ENCODE data around the gene PPIB. TPM values are rescaled to one million over a fixed set of nuclear protein-coding genes. Genes with fewer than 3 reads are reported as not detected.

The PPIB gene
- total and polyA plus RNA-seq, 2 experiments from 2014 or later = 398 to 870 TPM

DNA sequence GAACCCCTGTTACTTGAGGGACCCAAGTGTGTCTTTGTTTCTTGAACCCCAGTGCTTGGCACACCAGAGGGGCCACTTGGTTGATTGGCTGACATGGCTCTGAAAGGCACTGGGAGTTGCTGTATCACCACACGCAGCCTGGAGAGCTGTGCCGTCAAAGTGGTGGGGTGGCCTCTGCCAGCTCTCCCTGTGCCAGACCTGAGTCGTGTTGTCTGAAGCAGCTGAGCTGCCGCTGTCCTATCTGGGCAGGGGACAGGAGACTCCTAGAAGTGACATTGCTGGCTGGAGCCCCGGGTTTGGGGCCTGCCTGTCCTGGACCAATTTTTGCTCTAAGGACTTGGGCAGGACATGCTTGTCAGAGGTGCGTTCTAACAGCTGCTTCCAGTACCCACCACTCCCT, 16.8 kb downstream of the PPIB start (continued):
- no peak for TF ChIP-seq ZNF114 (CRISPR knock-in tag; IDR thresholded peaks at IDR 0.05)
- TF ChIP-seq ZNF462 (CRISPR knock-in tag; IDR thresholded peaks at IDR 0.05) = no peak
- no peak for TF ChIP-seq STAT1 (IDR thresholded peaks at IDR 0.05; ENCODE audit: unreplicated experiment)
- no peak for TF ChIP-seq ZNF331 (CRISPR knock-in tag; IDR thresholded peaks at IDR 0.05; ENCODE audit: low read depth)

DNA sequence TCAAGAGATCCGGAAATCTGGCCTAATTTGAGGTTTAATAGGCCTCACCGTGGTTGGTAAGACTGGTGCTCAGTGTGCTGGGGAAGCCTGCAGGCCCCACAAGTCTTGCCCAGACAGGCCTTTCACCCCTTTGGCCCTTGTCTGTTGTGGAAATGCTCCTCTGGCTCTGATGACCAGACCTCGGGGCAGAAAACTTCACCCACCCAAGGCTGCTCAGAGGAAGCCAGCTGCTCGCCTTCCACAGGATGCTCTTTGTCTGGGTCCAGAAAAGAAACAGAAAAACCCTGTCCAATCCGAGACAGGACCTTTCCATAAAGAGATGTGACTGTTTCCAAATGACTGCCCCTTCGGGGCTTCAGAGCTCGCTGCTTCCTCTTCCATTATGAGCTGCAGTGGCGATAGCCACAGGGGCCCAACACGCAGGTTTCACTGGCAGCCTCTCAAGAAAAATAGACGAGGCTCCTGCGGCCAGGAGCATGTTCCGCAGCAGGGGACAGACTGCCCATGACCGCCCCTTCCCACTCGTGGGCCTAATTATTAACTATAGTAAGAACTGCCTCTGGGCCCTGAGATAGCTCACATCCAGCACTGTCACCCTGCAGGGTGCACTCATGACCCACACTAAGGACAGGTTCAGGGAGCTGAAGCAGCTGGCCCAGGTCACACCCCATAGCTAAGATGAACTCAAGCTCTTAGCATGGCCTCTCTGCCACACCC, 18.1 kb downstream of the PPIB start:
- Histone ChIP-seq H3K4me1 (ENCODE audit: insufficient read depth) (no peaks in the 10 kb centered on the region), H4K20me1 (replicated peaks; ENCODE audit: insufficient read depth) (no peaks in the 10 kb centered on the region), H3K27ac (ENCODE audit: low read depth) (no peak overlapping the region), H3K4me3 (no peak overlapping the region), H2AFZ (no peak overlapping the region), H3F3A (replicated peaks; ENCODE audit: low read depth) (no peaks in the 10 kb centered on the region), H3K4me2 (no peak overlapping the region), H3K36me3 (ENCODE audit: insufficient read depth) (no peaks in the 10 kb centered on the region), H3K27me3 (ENCODE audit: insufficient read depth) (no peaks in the 10 kb centered on the region), H3K79me2 (replicated peaks; ENCODE audit: insufficient read depth) (no peaks in the 10 kb centered on the region), H3K9me2 (ENCODE audit: insufficient read depth) (no peaks in the 10 kb centered on the region)
- no peak overlapping the region for H3K4me3 Mint-ChIP-seq
- H3K4me1 Mint-ChIP-seq = peaks cover 4% of the 10 kb centered on the region
- ATAC-seq = no peak
- DNase-seq (ENCODE audit: low spot score) = no peak
- H3K9me3 Mint-ChIP-seq = no peaks in the 10 kb centered on the region; the same call in 2 of the 3 replicates
- no peaks in the 10 kb centered on the region; the same call in 2 of the 3 replicates for H3K36me3 Mint-ChIP-seq (ENCODE audit: low read depth)
- H3K27ac Mint-ChIP-seq = no peak overlapping the region
- peaks cover 6% of the 10 kb centered on the region for H3K27me3 Mint-ChIP-seq (ENCODE audit: insufficient read depth, low read depth, poor library complexity)
- TF ChIP-seq JUNB (IDR thresholded peaks at IDR 0.05; ENCODE audit: unreplicated experiment) (no peak), REST (IDR thresholded peaks at IDR 0.05; ENCODE audit: unreplicated experiment) (no peak), ZNF114 (CRISPR knock-in tag; IDR thresholded peaks at IDR 0.05) (no peak), CREB1 (CRISPR knock-in tag; IDR thresholded peaks at IDR 0.05; ENCODE audit: low read depth) (no peak), STAT1 (IDR thresholded peaks at IDR 0.05; ENCODE audit: unreplicated experiment) (no peak), POLR2AphosphoS5 (IDR thresholded peaks at IDR 0.05; ENCODE audit: low read depth) (no peak), ZNF331 (CRISPR knock-in tag; IDR thresholded peaks at IDR 0.05; ENCODE audit: low read depth) (no peak), NANOG (IDR thresholded peaks at IDR 0.05; ENCODE audit: borderline replicate concordance) (no peak), CTCF (conservative IDR thresholded peaks at IDR 0.05; ENCODE audit: low read depth in 2 of 2) (no peak), EZH2 (IDR thresholded peaks at IDR 0.05; ENCODE audit: low read depth, unreplicated experiment) (no peak)
- TF ChIP-seq, protein P1, sequence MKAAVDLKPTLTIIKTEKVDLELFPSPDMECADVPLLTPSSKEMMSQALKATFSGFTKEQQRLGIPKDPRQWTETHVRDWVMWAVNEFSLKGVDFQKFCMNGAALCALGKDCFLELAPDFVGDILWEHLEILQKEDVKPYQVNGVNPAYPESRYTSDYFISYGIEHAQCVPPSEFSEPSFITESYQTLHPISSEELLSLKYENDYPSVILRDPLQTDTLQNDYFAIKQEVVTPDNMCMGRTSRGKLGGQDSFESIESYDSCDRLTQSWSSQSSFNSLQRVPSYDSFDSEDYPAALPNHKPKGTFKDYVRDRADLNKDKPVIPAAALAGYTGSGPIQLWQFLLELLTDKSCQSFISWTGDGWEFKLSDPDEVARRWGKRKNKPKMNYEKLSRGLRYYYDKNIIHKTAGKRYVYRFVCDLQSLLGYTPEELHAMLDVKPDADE (IDR thresholded peaks at IDR 0.05) = no peak
